ENCODE measurements around the gene GSG1L.
"Not testable (repeated sequence)": the region's sequence is repeated elsewhere in the genome, so short reads cannot be mapped to it uniquely, and the experiment has no call there.

The GSG1L gene

GRCh38 chr16:27980076-27980775 lies 83.3 kb downstream of the GSG1L start:
- DNase-seq (ENCODE audit: low read depth) = no peak

GRCh38 chr16:27979668-27980067 lies 83.8 kb downstream of the GSG1L start:
- DNase-seq (ENCODE audit: low read depth) = not testable (repeated sequence)

- DNase-seq (ENCODE audit: low read depth) = no peak
Observed at GRCh38 chr16:27978876-27979275, 84.6 kb downstream of the GSG1L start.

GRCh38 chr16:27977966-27978365 lies 85.5 kb downstream of the GSG1L start:
- no peak for DNase-seq (ENCODE audit: low read depth)

GRCh38 chr16:27976990-27977389 lies 86.5 kb downstream of the GSG1L start:
- no peak for DNase-seq (ENCODE audit: low read depth)

- no peak for DNase-seq (ENCODE audit: low read depth)
Observed at GRCh38 chr16:27974896-27975540, 88.5 kb downstream of the GSG1L start.

GRCh38 chr16:27973678-27974077 lies 89.8 kb downstream of the GSG1L start:
- DNase-seq (ENCODE audit: low read depth) = no peak

- DNase-seq (ENCODE audit: low read depth) = peak; percentile 29
Observed at GRCh38 chr16:27972500-27972899, 91.0 kb downstream of the GSG1L start.

- DNase-seq (ENCODE audit: low read depth) = peak; percentile 19
Observed at GRCh38 chr16:27969574-27969973, 93.9 kb downstream of the GSG1L start.

GRCh38 chr16:27967169-27967568 lies 96.3 kb downstream of the GSG1L start:
- no peak for DNase-seq (ENCODE audit: low read depth)

GRCh38 chr16:27966756-27967155 lies 96.8 kb downstream of the GSG1L start:
- no peak for DNase-seq (ENCODE audit: low read depth)

- DNase-seq (ENCODE audit: low read depth) = no peak
Observed at GRCh38 chr16:27965801-27966200, 97.7 kb downstream of the GSG1L start.

GRCh38 chr16:27963471-27963965 lies 100.0 kb downstream of the GSG1L start:
- no peak for DNase-seq (ENCODE audit: low read depth)

GRCh38 chr16:27962197-27962596 lies 101.3 kb downstream of the GSG1L start:
- no peak for DNase-seq (ENCODE audit: low read depth)

GRCh38 chr16:27961296-27961620 lies 102.3 kb downstream of the GSG1L start:
- DNase-seq (ENCODE audit: low read depth) = no peak

GRCh38 chr16:27960619-27961295 lies 102.8 kb downstream of the GSG1L start:
- DNase-seq (ENCODE audit: low read depth) = no peak

- no peak for DNase-seq (ENCODE audit: low read depth)
Observed at GRCh38 chr16:27959914-27960313, 103.6 kb downstream of the GSG1L start.

GRCh38 chr16:27954191-27954590 lies 109.3 kb downstream of the GSG1L start:
- no peak for DNase-seq (ENCODE audit: low read depth)

- no peak for DNase-seq (ENCODE audit: low read depth)
Observed at GRCh38 chr16:27952811-27953210, 110.7 kb downstream of the GSG1L start.

GRCh38 chr16:27951489-27952120 lies 111.9 kb downstream of the GSG1L start:
- peak; percentile 33 for DNase-seq (ENCODE audit: low read depth)

- DNase-seq (ENCODE audit: low read depth) = no peak
Observed at GRCh38 chr16:27950206-27950887, 113.2 kb downstream of the GSG1L start.

GRCh38 chr16:27947696-27948095 lies 115.8 kb downstream of the GSG1L start:
- DNase-seq (ENCODE audit: low read depth) = no peak

Measured in EH (cell line).